ACHN (cell line): ENCODE measurements around the gene EPB41L3.

ENCODE experiments used
- DNase-seq: peaks from one replicate; pipeline ENCODE4 v3.0.0-alpha.2; 2015
- in situ Hi-C: cut with HindIII; loops from 2 replicates; pipeline ENCODE4 v1.10.0; 2017; ENCODE audit warnings: low sequenced_read_pairs, low pct_ligation_motif_present, low pct_unique_long_range_greater_than_20kb

The EPB41L3 gene

DNA sequence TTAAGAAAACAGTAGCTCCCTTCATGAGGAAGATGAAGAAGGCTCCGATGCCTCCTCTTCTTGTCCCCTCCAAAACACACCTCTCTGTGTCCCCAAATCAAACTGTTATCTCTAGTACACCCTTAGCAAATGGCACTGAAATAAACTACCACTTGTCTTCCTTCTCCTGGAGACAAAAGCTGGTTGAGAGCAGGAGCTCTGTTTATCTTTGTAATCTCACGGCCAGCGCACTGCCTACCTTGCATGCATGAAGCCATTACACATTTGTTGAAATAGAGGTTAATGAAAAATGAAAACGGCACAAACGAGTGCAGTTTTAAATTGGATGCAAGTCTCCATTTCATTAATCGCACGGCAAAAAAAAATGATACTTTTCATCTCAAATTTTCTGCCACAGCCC lies 113.7 kb downstream of the EPB41L3 start:
- no peak for DNase-seq
- in situ Hi-C loops: no loop called here

DNA sequence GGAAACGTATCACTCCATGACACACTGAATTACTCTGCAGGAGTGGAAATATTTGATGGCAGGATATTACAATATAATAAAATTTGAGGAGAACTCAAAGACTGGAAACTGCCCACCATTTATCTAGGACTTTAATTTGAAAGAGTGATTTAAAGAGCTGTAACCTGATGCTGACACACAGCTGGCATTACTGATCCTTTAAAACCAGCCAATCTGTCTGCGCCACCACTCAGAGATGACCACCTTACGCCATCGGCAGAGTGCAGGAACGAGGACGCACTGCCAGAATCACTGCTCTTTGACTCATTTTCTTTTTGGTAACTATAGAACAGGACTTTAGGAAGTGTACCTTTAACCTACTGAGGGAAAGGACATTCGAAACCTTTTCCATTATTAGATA lies 114.1 kb downstream of the EPB41L3 start:
- in situ Hi-C loops: no loop called here

DNA sequence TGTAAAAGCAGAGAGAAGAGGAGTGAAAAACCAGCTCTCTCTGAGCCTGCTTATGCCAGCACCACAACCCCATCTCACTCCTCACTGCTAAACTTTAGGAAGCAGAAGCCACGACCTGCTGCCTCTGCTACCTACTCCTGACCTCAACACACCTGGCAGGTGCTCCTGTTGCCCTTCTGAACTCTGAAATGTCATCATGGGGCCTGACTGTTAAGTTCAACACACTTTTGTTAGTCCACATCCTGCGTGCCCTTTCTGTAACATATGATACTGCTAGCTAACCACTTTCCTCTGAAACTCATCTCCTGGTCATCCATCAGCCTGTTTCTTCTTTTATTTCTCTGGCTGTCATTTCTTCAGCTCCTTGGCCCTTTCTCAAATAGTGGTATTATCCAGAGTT lies 118.1 kb downstream of the EPB41L3 start:
- in situ Hi-C loops: no loop called here
- DNase-seq: no peak

More for the DNA sequence above, 114.1 kb downstream of the EPB41L3 start:
- DNase-seq: no peak

DNA sequence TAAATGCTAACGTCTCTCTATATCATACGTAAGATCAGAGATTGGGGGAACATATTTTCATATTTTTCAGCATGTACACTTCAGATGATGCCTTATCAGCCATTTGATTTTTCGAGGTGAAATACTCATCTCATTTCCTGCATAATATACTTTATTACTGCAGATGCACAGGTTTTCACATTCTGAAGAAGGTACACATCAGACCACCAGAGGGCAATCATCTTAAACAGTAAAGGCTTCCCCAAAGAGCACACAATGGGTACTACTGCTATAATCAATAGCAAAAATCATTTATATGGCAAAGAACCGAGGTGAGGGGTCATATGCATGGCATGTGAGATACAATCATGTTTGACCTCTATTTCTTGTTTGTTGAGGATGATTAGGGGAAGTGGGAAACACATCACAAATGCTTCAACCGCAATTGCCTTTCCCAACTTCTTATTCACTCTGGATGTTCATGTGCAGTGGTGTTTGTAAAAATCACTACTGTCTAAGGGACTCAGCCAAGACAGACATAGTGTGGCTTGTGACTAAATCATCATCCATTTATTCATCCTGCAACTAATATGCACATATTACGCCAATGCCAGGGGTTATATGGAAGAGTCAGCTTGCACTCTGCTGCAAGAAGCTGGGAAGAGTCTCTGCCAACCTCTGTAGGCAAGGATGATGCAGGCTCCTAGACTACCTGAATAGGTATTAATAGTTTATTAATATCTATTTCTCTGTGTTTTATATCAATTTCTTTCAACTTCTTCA lies 118.7 kb downstream of the EPB41L3 start:
- peak; percentile 45 for DNase-seq
- in situ Hi-C loops: no loop called here

DNA sequence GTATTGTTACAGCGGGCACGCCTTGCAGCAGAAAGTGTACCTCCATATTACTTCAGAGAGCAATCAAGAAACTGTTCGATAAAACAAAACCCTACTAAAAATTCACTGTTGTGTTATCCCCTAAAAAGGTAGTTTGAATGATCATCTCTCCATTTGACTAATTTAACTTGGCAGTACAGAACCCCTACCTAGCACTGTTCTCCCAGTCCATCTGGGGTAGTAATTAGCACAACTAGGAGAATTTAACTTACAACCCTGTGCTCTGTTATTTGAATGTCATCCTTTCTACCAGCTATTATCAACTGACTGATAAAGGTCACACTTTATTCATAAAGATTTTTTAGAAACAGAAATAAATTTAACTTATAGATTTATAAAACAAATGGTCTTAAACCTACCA lies 121.2 kb downstream of the EPB41L3 start:
- in situ Hi-C loops: no loop called here
- DNase-seq: no peak

DNA sequence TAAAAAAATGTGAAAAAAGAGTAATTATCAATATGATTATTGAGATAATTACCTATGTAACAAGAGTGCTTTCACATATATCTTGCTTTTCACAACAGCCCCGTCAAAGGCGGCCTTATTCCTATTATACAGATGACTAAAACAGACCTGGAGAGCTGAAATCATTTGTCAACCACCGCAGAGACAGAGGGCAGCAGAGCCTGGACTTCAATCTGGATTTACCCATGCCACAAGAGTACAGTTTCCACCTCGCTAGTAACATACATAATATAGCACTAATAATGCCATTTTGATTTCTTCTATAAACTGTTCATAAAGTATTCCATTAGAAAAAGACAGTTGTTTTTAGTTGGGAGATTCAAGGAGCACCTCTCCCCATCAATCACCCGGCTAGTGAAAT lies 121.8 kb downstream of the EPB41L3 start:
- DNase-seq: no peak
- in situ Hi-C loops: no loop called here

DNA sequence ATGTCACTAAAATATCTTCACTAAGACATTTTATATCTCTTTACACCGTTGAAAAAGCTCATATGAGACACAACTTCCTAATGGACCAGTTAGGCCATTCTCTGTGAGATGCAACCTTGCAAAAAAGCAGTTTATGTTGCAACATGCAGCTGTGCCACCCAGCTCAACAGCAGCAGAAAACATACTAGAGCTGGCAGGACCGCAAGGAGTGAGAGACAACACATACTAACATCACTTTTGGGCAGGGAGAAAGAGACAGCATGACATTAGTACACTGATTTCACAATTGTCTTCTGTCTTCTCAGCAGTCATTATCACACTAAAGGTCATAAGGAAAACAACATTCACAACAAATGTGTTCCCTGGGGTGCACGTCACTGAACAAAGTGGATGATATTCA lies 122.9 kb downstream of the EPB41L3 start:
- in situ Hi-C loops: no loop called here

DNA sequence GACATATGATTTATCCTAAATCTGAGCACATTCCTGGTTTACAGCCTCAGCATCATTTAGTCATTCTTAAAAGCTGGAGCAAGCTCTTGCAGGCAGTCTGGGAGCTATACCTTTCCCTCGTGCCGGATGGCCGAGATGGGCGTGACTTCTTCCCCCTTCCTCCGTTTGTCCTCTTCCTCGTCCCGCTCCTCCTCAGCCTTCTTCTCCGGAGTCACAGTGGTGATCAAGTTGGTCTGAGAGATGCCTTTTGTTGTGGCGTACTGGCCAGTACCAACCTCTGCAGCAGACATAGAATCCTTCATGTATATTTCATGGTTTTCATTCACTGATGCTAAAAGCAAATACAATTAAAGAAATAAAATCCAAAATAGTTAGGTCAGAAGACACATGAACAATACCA lies 124.2 kb downstream of the EPB41L3 start:
- no peak for DNase-seq
- in situ Hi-C loops: no loop called here

More for the DNA sequence above, 122.9 kb downstream of the EPB41L3 start:
- DNase-seq: no peak

DNA sequence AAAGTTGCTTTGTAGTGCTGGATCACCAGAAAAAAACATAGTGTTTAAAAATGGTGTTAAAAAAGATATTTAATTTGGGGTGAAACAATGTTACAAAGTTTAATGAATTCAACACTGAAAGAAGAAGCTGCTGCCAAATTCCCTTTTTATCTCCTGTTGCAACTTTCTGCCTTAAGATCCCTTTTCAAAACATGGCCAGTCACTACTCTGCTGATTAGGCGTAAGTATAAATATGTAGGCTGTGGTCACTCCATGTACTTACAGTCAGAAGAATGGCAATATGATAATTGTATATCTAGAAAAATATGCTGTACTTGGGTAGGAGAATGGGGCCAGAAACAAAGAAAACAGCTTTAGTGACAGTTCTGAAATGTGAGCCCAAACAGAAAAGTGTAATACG lies 124.8 kb downstream of the EPB41L3 start:
- DNase-seq: no peak
- in situ Hi-C loops: no loop called here

DNA sequence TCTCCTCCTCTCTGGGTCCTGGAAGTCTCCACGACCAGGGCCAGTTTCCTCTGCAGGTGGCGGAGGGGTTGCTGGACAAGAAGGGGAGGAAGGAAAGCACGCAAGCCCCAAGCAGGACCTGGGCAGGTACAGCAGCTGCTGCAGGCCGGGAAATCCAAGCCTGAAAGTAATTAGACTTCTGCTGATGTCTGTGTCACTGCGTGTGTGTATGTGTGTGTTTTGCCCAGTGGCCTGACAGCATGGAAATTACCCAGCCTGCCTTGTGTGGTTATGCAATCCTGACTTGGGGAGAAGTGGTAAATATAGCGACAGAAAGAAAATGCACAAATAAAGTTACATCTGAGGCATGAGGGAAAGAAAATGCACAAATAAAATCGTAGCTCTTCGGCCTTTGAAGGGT lies 126.5 kb downstream of the EPB41L3 start:
- no peak for DNase-seq
- in situ Hi-C loops: no loop called here

DNA sequence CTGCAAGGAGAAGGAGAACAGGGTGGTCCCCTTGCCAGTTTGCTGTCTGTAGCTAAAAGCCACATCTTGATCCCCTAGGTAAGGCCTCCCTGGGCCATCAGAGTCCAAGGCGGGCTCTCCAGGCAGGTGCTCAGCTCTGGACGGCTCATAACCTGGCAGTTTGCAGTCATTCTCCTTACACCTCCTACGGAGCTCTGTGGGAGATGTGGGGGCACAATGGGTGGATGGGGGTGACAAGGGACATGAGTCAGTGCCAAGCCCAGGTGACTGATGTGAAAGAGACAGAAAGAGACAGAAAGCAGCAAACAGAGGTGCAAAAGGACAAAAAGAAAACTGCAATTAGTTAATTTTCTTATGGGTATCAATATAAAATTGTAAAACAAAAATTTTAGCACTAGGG lies 127.7 kb downstream of the EPB41L3 start:
- no peak for DNase-seq
- in situ Hi-C loops: no loop called here

DNA sequence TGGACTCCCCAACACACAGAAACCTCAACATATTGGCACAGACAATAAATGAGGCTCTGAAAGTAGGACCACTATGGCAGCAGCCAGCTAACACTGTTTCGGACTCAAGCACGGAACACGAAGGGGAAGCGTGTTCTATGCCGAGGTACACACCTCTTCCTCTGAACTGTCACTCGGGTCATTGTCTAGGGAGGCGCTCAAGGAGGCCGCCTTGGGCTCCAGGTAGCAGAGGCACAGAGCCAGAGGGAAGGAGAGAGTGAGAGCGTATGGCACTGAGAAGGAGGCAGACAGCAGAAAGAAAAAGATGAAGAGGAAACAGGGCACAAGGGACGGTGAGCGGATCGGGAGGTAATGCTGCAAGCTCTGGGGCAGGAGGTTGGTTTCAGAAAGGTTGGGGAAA lies 128.1 kb downstream of the EPB41L3 start:
- no peak for DNase-seq
- in situ Hi-C loops: no loop called here

DNA sequence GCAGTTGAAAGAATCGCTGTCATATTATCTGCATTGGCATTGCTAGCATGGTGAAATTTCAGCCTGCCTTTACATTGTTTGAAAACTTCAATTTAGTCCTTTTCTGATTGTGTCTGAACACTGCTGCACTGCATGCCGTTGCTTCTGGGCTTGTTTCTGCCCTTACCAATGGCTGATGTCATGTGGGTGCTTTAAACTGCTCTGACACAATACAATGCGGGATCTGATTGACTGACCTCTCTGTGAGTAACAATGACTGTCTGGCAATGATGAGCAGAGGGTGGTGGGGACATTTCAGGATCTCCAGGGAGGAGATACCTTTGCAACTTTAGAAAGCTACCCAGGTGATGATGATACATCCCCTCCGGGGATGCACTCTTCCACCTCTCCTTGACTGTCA lies 128.8 kb downstream of the EPB41L3 start:
- in situ Hi-C loops: no loop called here
- no peak for DNase-seq

DNA sequence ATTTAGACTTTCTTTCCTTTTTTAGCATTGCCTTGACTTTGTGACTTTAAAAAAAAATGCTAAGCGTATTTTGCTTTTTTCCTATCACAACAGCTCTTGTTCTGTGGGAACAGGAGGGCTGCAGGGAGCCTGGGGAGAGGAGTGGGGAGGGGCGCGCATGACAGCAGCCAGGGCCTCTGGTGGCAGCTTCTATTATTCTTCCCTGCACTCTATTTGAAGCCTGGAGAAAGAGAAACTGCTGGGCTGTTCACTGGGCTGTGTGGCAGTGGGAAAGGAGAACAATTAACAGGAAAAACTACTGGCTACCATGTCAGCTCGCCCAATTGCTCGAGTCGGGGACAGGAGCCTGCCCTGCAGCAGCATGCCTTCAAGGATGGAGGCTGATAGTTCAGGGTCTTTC lies 129.3 kb downstream of the EPB41L3 start:
- in situ Hi-C loops: no loop called here
- no peak for DNase-seq

DNA sequence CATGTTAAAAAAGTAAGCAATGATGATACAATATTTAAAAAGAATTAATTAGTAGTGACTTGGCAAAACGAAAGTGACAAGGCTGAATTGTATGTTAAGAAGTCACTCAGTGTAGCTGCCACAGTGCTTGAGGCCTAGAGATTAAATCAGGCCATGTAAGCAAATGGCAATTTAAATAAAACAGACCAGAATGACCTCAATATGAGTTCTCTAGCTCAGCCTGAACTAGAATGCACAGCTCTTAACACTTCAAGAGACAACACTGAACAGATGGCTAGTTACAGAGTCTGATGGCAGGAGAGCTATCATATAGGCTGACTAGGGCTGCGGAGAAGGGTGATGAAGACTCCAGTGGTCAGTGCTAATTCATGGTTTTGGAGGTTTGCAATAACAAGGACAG lies 130.3 kb downstream of the EPB41L3 start:
- DNase-seq: no peak
- in situ Hi-C loops: no loop called here

DNA sequence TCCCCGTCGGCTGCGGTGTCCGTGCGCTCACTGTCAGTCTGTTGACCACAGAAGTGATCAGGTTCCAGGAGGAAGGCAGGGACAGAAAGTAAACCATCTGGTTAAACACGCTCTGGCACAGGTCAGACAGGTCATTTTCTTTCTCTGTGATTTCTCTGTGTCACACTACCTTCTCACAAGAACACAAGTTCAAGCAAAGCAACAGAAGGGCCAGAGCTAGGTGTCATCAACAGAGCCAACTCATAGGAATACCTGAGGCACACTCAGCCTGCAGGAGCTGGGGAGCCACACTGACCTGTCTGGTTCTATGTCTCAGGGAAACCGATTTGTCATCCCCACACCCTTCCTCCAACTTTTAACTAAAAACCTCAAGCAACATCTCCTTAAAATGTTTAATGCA lies 133.2 kb downstream of the EPB41L3 start:
- in situ Hi-C loops: no loop called here
- no peak for DNase-seq

DNA sequence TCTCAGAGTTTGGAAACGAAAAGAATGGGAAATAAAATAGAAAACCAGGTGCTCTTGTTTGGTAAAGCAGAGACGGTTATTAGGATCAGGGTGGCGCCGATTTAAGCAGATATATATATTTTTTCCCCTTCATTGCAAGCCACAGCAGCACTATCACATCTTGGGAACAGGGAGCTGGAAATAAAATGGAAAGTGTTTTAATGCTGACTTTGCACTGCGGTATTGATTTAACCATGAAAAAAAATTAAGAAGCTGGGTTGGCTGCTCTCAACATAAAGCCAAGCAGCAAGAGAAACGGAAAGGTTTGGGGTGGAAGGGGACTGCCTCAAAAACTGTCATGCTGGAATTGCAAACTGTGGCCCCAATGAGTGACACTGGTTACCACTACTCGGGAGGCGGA lies 145.5 kb downstream of the EPB41L3 start:
- in situ Hi-C loops: no loop called here
- no peak for DNase-seq

DNA sequence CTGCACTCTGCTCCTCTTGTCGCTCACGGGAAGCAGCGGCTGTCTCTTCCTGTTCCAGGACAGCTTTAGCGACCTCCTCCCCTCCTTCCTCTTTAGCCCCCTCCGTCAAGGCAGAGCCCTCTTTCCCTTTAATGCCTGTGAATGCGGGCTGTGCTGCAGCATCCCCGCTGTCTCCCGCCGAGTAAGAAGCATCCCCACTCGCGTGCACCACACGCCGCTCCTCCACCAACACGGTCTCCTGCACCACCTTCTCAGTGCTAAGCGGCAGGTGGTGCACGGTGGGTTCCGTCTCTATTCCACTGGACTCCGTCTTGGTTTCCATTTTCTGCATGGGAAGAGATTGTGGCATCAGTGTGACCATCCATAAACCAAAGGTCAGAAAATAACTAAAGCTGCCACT lies 146.7 kb downstream of the EPB41L3 start:
- in situ Hi-C loops: no loop called here
- DNase-seq: no peak

DNA sequence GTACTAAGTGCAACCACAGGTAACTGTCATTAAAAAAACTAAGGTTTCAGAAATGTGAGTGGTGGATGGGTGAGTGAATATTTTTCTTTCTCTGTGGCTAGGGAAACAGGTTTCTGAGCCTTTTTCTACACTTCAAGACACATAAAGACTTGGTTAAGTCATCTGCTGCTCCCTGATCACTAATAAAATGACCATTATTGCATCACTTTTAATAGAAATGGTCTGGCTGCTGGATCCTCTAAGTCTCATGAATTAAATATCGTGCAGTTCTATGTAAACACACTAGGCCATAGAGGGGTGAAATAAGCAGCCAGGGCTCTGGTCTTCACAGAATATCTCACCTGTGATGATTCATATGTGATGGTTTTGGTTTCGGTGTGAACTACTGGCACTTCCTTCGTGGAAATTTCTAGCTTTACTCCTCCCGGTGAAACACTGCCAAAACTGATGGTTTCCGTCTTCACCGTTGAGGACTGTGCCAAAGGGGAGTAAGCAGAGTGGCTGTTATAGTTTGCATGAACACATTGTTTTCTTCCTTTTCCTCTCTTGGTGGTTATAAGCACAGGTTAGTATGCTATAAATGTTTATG lies 147.8 kb downstream of the EPB41L3 start:
- in situ Hi-C loops: no loop called here

DNA sequence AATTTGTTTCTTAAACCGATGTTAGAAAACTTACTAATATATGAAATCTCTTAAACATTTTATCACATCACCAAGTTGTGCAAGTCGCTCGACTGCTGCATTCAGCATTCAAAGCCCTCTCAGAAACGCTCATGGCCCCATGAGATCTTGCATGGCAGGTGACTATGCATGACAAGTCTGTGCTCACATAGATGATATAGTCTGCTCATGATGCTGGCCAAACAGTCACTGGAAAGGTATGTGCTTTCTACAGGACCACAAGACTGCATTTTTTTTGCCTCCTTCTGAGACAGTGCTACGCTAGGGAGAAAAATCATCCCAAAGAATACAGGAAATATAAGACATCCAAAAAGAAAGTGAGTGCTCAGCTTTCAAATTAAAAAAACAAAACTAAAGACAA lies 150.0 kb downstream of the EPB41L3 start:
- no peak for DNase-seq
- in situ Hi-C loops: no loop called here

More for the DNA sequence above, 147.8 kb downstream of the EPB41L3 start:
- DNase-seq: no peak
